Chondrocyte (in vitro differentiated cells): ENCODE measurements around the gene RNU1-2. TPM values are rescaled to one million over a fixed set of nuclear protein-coding genes. Genes with fewer than 3 reads are reported as not detected.
"Not testable (repeated sequence)": the region's sequence is repeated elsewhere in the genome, so short reads cannot be mapped to it uniquely, and the experiment has no call there.

ENCODE experiments used
- DNase-seq: peaks from one replicate; pipeline ENCODE4 v3.0.0; 2021; ENCODE audit warnings: mixed read lengths, low spot score
- H3K27ac Mint-ChIP-seq: one replicate; pipeline ENCODE4 v1.8.0; 2021; ENCODE audit warnings: mild to moderate bottlenecking, moderate library complexity, mixed read lengths; ENCODE audit not compliant: unreplicated experiment
- H3K27me3 Mint-ChIP-seq: 2 replicates; pipeline ENCODE4 v1.8.0; 2021; ENCODE audit warnings: low read depth, mixed read lengths
- H3K36me3 Mint-ChIP-seq: 2 replicates; pipeline ENCODE4 v1.8.0; 2021; ENCODE audit warnings: low read depth, mixed read lengths
- H3K4me1 Mint-ChIP-seq: 2 replicates; pipeline ENCODE4 v1.8.0; 2021; ENCODE audit warnings: low read depth, mild to moderate bottlenecking, mixed read lengths
- H3K4me3 Mint-ChIP-seq: one replicate; pipeline ENCODE4 v1.8.0; 2021; ENCODE audit warnings: mild to moderate bottlenecking, moderate library complexity, mixed read lengths; ENCODE audit not compliant: unreplicated experiment
- H3K9me3 Mint-ChIP-seq: 2 replicates; pipeline ENCODE4 v1.8.0; 2021; ENCODE audit warnings: low read depth, mixed read lengths
- CTCF ChIP-seq: fragments of 200-600 bp; sonication (generic); IDR thresholded peaks from 2 replicates; pipeline ENCODE4 v1.5.0; 2021; ENCODE audit warnings: antibody characterized with exemption, mild to moderate bottlenecking, moderate library complexity
- total RNA-seq: library from RNA; stranded (reverse); gene quantifications from 3 replicates; pipeline ENCODE4 v1.2.1, GENCODE V29; 2021

RNU1-2 gene
- total RNA-seq, 1 donor from 2014 or later, result 1,438 TPM

- Mint-ChIP-seq H3K27ac (no peak overlapping the region), H3K9me3 (no peaks in the 10 kb centered on the region), H3K36me3 (peaks cover 1% of the 10 kb centered on the region), H3K27me3 (no peaks in the 10 kb centered on the region), H3K4me1 (peaks cover 3% of the 10 kb centered on the region), H3K4me3 (no peak overlapping the region)
- DNase-seq, result no peak
- no peak for TF ChIP-seq CTCF
Measured at GRCh38 chr1:16927256-16927655, 31.5 kb downstream of the RNU1-2 start.

DNA sequence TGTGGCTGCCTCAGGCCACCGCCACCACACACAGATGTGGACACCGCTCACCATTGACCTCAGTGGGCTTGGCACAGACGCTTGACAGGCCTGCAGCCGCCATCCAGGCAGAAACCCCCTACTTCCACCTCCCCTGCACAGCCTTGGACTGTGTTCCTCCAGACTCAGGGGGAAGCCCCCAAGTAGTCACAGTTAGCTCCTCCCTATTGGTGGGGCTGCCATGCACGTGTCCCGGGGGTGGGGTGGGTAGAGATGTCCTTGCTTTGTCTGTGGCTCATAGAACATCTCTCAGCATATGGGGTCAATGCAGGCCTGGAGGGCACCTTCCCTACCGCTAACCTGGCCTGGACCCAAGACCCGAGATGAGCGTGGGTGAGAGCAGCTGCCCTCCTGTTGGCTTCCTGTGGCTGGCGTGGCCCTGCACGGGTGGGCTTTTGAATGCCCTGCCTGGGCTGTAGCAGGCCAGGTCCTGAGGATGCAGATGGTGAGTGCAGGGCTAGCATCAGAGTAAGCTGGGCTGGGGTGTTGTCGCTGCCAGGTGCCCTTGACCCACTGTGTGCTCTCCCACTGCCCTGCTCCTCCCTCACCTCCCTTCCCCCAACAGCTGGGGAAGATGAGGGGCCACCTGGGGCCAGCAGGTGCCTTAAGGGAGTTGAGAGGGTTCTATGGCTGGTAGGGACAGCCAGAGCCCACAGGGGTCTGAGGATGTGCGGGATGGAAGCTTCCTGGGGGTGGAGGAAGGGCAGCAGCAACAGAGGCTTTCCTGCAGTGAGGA lies 32.1 kb downstream of the RNU1-2 start:
- no peak for TF ChIP-seq CTCF

DNA sequence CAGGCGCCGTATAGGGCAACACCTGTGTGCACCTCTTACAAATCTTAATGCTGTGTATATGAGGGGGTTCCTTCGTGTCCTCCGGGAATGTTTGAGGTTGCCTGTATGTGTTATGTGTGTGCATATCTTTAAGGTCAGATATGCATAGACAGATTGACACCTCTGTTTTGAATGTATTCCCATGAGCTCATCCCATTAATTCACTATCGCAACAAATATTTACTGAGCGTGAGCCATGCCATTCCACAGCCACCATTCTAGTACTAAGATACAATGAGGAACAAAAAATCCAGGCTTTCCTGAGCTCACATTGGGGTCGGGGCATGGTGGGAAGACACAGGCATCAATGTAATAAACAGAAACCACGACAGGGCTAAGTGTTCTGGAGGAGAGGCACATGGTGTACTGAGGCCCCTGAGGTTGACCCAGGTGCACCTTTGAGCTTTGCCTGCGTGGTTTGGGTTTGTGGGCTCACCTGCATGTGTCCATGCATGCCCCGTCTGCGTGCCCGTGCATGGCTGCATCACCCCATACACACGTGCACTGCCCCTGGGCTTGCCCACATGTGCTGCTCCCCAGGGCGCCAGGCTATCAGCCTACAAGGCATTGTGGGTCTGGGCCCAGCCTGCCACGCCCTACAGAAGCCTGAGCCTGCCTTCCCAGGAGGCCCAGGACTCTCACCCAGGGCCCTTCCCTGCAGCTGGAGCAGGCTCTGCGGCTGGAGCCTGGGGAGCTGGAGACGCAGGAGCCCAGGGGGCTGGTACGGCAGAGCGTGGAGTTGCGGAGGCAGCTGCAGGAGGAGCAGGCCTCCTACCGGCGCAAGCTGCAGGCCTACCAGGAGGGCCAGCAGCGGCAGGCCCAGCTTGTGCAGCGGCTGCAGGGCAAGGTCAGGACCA lies 33.6 kb downstream of the RNU1-2 start:
- not testable (repeated sequence) for H3K9me3 Mint-ChIP-seq, H3K4me1 Mint-ChIP-seq, H3K4me3 Mint-ChIP-seq, H3K27me3 Mint-ChIP-seq, H3K36me3 Mint-ChIP-seq, DNase-seq, H3K27ac Mint-ChIP-seq

More for the DNA sequence above, 32.1 kb downstream of the RNU1-2 start:
- Mint-ChIP-seq H3K9me3 (no peaks in the 10 kb centered on the region), H3K4me3 (no peak overlapping the region), H3K27me3 (no peaks in the 10 kb centered on the region), H3K27ac (no peak overlapping the region), H3K4me1 (peaks cover 3% of the 10 kb centered on the region), H3K36me3 (peaks cover 1% of the 10 kb centered on the region)
- no peak for DNase-seq

- not testable (repeated sequence) for H3K9me3 Mint-ChIP-seq, H3K36me3 Mint-ChIP-seq, H3K4me1 Mint-ChIP-seq, H3K4me3 Mint-ChIP-seq, H3K27ac Mint-ChIP-seq, H3K27me3 Mint-ChIP-seq, DNase-seq
Measured at GRCh38 chr1:16931206-16931934, 35.6 kb downstream of the RNU1-2 start.

- H3K9me3 Mint-ChIP-seq, DNase-seq, H3K27me3 Mint-ChIP-seq, H3K4me3 Mint-ChIP-seq, H3K4me1 Mint-ChIP-seq, H3K27ac Mint-ChIP-seq, H3K36me3 Mint-ChIP-seq: not testable (repeated sequence)
Measured at GRCh38 chr1:16933945-16934344, 38.2 kb downstream of the RNU1-2 start.

DNA sequence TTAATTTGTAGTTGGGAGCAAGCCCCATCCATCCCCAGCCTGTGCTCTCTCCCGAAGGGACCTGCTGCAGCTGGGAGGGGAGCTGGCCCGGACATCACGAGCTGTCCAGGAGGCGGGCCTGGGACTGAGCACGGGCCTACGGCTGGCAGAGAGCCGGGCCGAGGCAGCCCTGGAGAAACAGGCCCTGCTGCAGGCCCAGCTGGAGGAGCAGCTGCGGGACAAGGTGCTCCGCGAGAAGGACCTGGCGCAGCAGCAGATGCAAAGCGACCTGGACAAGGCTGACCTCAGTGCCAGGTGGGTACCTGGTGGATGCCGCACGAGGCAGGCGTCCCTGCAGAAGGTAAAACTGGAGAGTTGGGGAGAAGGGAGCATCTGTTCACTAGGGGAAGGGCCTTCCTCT lies 40.8 kb downstream of the RNU1-2 start:
- H3K36me3 Mint-ChIP-seq, DNase-seq, H3K27me3 Mint-ChIP-seq, H3K9me3 Mint-ChIP-seq, H3K27ac Mint-ChIP-seq, H3K4me3 Mint-ChIP-seq, H3K4me1 Mint-ChIP-seq: not testable (repeated sequence)
